ENCODE data around the gene PALS2. TPM values are rescaled to one million over a fixed set of nuclear protein-coding genes. Genes with fewer than 3 reads are reported as not detected.

The PALS2 gene
- total and polyA plus RNA-seq, 12 donors, result 1.2 to 11.3 (median 6.1) TPM

DNA sequence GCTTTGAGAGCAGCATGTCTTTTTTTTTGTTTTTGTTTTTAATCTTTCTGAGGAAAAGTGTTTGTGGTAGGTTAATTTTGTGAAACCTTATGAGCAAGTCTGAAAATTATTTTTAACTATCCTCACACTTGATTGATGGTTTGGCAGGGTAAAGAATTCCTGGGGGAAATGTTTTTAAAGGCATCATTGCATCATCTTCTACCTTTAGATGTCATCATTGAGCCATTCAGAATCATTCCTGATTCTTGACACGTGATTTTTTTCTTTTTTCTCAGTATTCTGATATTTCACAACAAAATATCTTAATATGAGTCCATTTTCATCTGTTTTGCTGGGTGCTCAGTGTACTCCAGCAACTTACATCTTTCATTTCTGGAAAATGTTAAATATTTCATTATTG, 28.3 kb downstream of the PALS2 start:
- H3K27ac ChIP-seq, result no peak overlapping the region
- intact Hi-C loops (cut with DNase I), result no loop called here

DNA sequence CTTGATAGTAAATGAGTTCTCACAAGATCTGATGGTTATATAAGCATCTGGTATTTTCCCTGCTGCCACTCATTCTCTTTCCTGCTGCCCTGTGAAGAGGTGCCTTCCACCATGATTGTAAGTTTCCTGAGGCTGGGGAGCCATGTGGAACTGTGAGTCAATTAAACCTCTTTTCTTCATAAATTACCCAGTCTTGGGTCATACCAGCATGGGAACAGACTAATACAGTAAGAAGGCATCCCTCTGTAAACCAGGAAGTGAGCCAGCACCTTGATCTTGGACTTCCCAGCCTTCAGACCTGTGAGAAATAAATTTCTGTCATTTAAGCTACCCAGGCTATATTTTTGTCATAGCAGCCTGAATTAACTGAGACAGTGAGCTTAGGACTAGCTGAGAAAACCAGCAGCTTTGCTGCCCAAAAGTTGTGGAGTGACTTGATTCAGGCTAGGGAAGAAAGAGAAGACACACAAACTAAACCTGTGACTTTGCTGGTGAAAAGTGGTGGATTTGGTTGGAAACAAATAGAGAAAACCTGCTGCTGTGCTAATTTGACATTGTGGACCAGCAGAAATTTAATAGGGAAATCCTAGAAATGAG, 29.7 kb downstream of the PALS2 start:
- DNase-seq (no peak), ATAC-seq (no peak)
- Histone ChIP-seq H3K27ac (no peak overlapping the region), H3K9me3 (no peaks in the 10 kb centered on the region), H3K4me1 (no peaks in the 10 kb centered on the region), H3K27me3 (no peaks in the 10 kb centered on the region), H3K4me3 (no peak overlapping the region), H3K36me3 (no peaks in the 10 kb centered on the region)
- intact Hi-C loops (cut with DNase I), result no loop called here
- TF ChIP-seq, protein P1, sequence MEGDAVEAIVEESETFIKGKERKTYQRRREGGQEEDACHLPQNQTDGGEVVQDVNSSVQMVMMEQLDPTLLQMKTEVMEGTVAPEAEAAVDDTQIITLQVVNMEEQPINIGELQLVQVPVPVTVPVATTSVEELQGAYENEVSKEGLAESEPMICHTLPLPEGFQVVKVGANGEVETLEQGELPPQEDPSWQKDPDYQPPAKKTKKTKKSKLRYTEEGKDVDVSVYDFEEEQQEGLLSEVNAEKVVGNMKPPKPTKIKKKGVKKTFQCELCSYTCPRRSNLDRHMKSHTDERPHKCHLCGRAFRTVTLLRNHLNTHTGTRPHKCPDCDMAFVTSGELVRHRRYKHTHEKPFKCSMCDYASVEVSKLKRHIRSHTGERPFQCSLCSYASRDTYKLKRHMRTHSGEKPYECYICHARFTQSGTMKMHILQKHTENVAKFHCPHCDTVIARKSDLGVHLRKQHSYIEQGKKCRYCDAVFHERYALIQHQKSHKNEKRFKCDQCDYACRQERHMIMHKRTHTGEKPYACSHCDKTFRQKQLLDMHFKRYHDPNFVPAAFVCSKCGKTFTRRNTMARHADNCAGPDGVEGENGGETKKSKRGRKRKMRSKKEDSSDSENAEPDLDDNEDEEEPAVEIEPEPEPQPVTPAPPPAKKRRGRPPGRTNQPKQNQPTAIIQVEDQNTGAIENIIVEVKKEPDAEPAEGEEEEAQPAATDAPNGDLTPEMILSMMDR (IDR thresholded peaks at IDR 0.05), result no peak

More for the DNA sequence above, 28.3 kb downstream of the PALS2 start:
- Histone ChIP-seq H3K9me3 (no peaks in the 10 kb centered on the region), H3K27me3 (no peaks in the 10 kb centered on the region), H3K4me3 (no peak overlapping the region), H3K4me1 (no peaks in the 10 kb centered on the region), H3K36me3 (no peaks in the 10 kb centered on the region)
- no peak for DNase-seq
- TF ChIP-seq, protein P1 (IDR thresholded peaks at IDR 0.05), result no peak
- 67 to 74% methylated on average over 1 of the region's 1 CpG for WGBS, 2 donors
- ATAC-seq, result no peak

DNA sequence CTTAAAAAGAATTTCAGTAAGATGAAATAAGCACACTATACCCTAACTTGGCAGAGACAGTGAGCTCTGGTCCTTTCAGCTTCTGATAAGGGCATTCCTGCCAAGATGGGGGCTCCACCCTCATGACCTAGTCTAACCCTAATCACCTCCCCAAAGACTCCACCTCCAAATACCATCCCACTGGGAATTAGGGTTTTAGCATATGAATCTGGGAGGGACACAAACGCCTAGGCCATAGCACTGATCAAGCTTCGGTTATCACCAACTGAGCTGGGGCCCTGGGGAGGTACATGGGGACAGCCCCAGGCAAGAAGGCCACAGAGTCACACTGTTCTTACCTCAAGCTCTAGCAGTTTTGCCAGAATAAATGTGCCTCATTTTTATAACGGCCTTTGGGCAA, 31.4 kb downstream of the PALS2 start:
- H3K36me3 ChIP-seq, result no peaks in the 10 kb centered on the region
- H3K4me3 ChIP-seq, result no peak overlapping the region
- ATAC-seq, result no peak
- H3K9me3 ChIP-seq, result no peaks in the 10 kb centered on the region
- no peaks in the 10 kb centered on the region for H3K4me1 ChIP-seq
- intact Hi-C loops (cut with DNase I), result no loop called here
- no peak for DNase-seq
- H3K27me3 ChIP-seq, result no peaks in the 10 kb centered on the region
- TF ChIP-seq, protein P1 (IDR thresholded peaks at IDR 0.05), result no peak
- WGBS, 2 donors, result 76 to 84% methylated on average over 3 of the region's 3 CpGs
- no peak overlapping the region for H3K27ac ChIP-seq

DNA sequence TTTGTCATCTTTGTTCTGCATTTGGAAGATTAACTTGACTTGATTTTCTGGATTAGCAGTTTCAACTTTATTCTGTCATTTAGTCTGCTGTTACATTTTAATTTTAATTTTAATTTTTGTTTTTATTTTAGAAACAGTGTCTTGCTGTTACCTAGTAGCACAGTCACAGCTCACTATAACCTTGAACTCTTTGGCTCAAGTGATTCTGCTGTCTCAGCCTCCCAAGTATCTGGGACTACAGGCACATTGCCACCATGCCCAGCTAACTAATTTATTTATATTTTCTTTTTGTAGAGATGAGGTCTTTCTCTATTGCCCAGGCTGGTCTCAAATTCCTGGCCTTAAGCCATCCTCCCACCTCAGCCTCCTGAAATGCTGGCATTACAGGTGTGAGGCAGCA, 35.3 kb downstream of the PALS2 start:
- intact Hi-C loops (cut with DNase I), result no loop called here
- H3K27ac ChIP-seq, result no peak overlapping the region

More for the DNA sequence above, 35.3 kb downstream of the PALS2 start:
- H3K4me3 ChIP-seq, result no peak overlapping the region
- TF ChIP-seq, protein P1 (IDR thresholded peaks at IDR 0.05), result no peak
- H3K27me3 ChIP-seq, result no peaks in the 10 kb centered on the region
- no peaks in the 10 kb centered on the region for H3K4me1 ChIP-seq
- no peak for ATAC-seq
- H3K36me3 ChIP-seq, result no peaks in the 10 kb centered on the region
- H3K9me3 ChIP-seq, result no peaks in the 10 kb centered on the region
- no peak for DNase-seq
